HG02973 (cell line): ENCODE results near the gene DSCAM.

Source experiments
- ATAC-seq: cut with Tn5 transposase; IDR thresholded peaks from one replicate; pipeline ENCODE4 v1.9.1; 2021; ENCODE audit warnings: moderate library complexity; ENCODE audit not compliant: unreplicated experiment

Gene DSCAM

GRCh38 chr21:40563900-40564299 lies 283.1 kb downstream of the DSCAM start:
- ATAC-seq: no peak

GRCh38 chr21:40562242-40563002 lies 284.5 kb downstream of the DSCAM start:
- no peak for ATAC-seq

GRCh38 chr21:40556442-40556968 lies 290.5 kb downstream of the DSCAM start:
- ATAC-seq: no peak

GRCh38 chr21:40555021-40555528 lies 291.9 kb downstream of the DSCAM start:
- no peak for ATAC-seq

- no peak for ATAC-seq
Measured at GRCh38 chr21:40553781-40554180, 293.2 kb downstream of the DSCAM start.

- no peak for ATAC-seq
Measured at GRCh38 chr21:40547906-40548513, 298.9 kb downstream of the DSCAM start.

GRCh38 chr21:40546647-40547046 lies 300.3 kb downstream of the DSCAM start:
- no peak for ATAC-seq

GRCh38 chr21:40540216-40540615 lies 306.7 kb downstream of the DSCAM start:
- no peak for ATAC-seq

GRCh38 chr21:40534886-40535285 lies 312.1 kb downstream of the DSCAM start:
- ATAC-seq: no peak

GRCh38 chr21:40531431-40532110 lies 315.4 kb downstream of the DSCAM start:
- ATAC-seq: no peak

- ATAC-seq: no peak
Measured at GRCh38 chr21:40531016-40531415, 315.9 kb downstream of the DSCAM start.

GRCh38 chr21:40517646-40518045 lies 329.3 kb downstream of the DSCAM start:
- ATAC-seq: no peak

- no peak for ATAC-seq
Measured at GRCh38 chr21:40516335-40516734, 330.6 kb downstream of the DSCAM start.

GRCh38 chr21:40512590-40512989 lies 334.4 kb downstream of the DSCAM start:
- no peak for ATAC-seq

GRCh38 chr21:40507978-40508377 lies 339.0 kb downstream of the DSCAM start:
- ATAC-seq: no peak

- no peak for ATAC-seq
Measured at GRCh38 chr21:40505681-40506080, 341.3 kb downstream of the DSCAM start.

GRCh38 chr21:40505244-40505643 lies 341.7 kb downstream of the DSCAM start:
- no peak for ATAC-seq

- no peak for ATAC-seq
Measured at GRCh38 chr21:40504825-40505224, 342.1 kb downstream of the DSCAM start.

- no peak for ATAC-seq
Measured at GRCh38 chr21:40496116-40496515, 350.8 kb downstream of the DSCAM start.

- no peak for ATAC-seq
Measured at GRCh38 chr21:40490408-40490807, 356.6 kb downstream of the DSCAM start.

- no peak for ATAC-seq
Measured at GRCh38 chr21:40489001-40489400, 358.0 kb downstream of the DSCAM start.

GRCh38 chr21:40481764-40482163 lies 365.2 kb downstream of the DSCAM start:
- no peak for ATAC-seq
